Caki2 (cell line): ENCODE data around the gene BCAS4. TPM values are rescaled to one million over a fixed set of nuclear protein-coding genes. Genes with fewer than 3 reads are reported as not detected.
"Not testable (repeated sequence)": the region's sequence is repeated elsewhere in the genome, so short reads cannot be mapped to it uniquely, and the experiment has no call there.

Source experiments
- DNase-seq: peaks from one replicate; pipeline ENCODE4 v3.0.0-alpha.2; 2015; ENCODE audit warnings: low read depth
- in situ Hi-C: cut with HindIII; loops from 2 replicates; pipeline ENCODE4 v1.10.0; 2016; ENCODE audit warnings: low sequenced_read_pairs, low pct_unique_long_range_greater_than_20kb, mixed read lengths
- total RNA-seq: library from RNA; depleted of rRNA; stranded (reverse); fragments of >200 nt; shearing (Covaris generic); gene quantifications from 2 replicates; pipeline ENCODE4 v1.2.3, GENCODE V29; 2014; ENCODE audit warnings: low replicate concordance

Gene BCAS4
- total RNA-seq, 1 experiment from 2014 or later, result 97.7 TPM

GRCh38 chr20:50879649-50880550, 85.0 kb downstream of the BCAS4 start:
- no peak for DNase-seq
- in situ Hi-C loops, result no loop called here

DNA sequence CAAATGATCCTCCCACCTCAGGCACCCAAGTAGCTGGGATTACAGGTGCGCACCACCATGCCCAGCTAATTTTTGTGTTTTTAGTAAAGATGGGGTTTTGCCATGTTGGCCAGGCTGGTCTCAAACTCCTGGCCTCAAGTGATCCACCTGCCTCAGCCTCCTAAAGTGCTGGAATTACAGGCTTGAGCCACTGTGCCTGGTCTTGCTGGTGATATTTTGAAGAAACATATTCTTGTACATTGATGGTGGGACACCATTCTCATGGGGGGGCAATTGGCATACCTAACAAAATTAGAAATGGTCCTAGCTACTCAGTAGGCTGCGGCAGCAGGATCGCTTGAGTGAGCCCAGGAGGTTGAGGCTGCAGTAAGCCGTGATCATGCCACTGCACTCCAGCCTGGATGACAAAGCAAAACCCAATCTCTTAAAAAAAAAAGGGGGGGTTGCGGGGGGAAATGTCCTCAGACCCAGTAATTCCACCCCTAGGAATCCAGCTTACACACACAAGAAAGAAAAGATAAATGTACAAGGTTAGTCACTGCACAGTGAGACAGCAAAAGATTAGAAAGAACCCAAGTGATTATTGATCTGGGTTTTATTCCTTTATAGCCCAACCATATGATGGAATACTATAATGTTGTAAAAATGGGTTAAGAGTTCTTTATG, 87.0 kb downstream of the BCAS4 start:
- peak; percentile 71 for DNase-seq
- in situ Hi-C loops, result not testable (repeated sequence)

DNA sequence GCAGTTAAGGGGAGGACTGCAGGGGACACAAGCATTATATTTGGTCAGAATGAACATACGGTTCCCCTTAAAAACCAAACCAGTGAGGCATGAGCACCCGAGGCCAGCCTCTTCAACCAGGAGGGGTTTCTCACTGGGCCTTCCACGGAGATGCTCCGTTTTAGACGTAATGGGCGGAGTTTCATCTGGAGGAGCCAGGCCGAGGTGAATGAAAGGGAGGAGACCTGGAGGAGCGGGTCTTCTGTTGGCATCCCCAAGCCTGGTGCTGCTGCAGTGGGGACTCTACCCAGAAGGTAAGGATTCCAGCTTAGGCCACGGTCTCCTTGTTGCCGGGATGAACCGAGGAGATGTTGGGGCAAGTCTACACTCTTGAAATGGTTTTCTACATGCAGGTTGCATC, 89.0 kb downstream of the BCAS4 start:
- DNase-seq, result no peak
- in situ Hi-C loops, result no loop called here

DNA sequence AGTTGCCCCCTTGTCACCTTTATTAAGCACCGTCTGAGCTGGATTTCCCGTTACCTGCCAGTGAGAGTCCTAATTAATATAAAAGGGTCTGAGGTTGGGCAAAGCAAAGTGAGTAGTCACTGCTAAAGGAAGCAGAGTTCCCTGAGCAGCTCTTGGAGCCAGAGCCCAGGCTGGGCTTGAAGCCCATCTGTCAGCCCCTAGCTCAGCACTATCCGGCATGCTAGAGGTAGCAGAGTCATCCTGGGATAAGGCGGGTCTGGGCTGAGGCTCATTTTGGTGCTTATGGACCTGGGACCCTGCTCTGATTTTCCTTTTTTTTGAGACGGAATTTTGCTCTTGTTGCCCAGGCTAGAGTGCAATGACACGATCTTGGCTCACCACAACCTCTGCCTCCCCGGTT, 90.2 kb downstream of the BCAS4 start:
- in situ Hi-C loops, result no loop called here
- DNase-seq, result no peak

DNA sequence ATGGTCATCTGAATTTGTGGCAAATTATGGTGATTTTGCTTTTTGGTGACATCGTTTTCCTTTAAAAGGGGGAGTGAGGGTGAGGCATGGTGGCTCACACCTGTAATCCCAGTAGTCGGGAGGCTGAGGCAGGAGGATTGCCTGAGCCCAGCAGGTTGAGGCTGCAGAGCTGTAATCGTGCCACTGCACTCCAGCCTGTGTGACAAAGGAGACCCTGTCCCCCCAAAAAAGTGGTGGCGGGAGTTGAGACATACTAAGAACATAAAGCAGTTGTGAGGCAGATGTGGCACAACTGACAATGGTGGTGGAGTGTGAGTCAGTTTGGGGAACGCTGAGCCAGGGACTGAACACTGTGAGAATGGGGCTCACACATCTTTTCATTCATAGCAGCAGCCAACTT, 90.9 kb downstream of the BCAS4 start:
- no peak for DNase-seq
- in situ Hi-C loops, result no loop called here

DNA sequence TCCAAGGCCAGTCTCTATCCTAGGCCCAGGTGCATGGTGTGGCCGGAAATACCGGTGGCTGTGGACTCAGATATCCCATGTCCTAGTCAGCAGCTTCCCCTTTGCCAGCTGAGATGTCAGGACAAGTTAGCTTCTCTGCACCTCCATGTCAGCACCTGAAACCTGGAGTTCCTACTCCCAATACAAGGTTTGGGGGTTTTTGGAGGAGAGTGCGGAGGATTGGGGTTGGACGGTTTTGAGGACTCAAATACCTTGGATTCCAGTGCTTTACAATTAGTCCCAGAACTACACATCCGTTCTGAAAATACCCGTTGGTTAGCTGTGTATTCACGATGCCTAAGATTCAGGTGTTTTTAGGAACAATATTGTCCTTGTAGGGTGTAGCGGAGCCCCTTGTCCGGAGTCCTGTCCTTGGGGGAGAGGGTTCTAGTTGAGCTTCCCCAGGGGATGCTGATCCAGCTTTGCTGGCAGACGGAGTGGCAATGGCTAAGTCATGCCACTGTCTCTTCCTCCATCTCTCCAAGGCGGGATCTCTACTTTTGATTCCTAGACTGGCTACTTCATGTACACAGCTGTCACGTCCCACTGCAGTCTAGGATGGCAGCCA, 91.4 kb downstream of the BCAS4 start:
- DNase-seq, result no peak
- in situ Hi-C loops, result no loop called here

DNA sequence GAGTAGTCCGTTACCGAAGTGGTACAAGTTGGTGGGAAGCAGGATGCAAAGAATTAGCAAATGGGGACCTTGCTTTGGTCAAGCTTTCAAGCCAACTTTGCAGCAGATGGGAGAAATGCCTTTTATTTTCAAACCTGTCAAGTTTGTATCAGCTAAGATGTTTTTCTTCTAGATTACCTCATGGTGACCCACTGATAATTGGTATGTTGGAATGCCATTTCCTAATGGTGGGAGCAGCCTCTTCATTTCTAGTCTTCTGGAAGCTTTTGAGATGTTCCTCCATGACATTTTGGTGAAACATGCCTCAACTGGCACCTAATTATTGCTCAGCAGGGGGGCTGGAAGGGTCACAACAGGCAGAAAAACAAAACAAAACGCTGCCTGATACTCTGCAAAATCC, 92.7 kb downstream of the BCAS4 start:
- DNase-seq, result no peak
- in situ Hi-C loops, result no loop called here

DNA sequence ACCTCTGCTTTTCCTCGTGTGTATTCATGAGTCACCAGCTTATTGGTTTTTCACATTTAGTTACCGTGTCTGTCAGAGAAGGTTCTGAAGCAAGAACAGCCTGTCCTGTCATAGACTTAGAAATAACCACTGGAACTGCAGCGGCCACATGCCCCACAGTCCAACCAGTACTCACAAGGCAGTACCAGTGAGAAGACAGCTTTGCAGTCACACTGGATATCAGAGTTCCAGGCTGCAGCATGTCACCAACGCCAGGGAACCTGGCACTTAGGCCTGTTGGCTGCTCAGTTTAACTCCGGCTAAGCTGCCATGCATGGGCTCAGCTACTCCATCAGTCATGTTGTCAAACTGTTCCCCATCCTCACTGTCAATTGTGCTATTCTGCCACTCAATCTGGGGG, 96.3 kb downstream of the BCAS4 start:
- DNase-seq, result no peak
- in situ Hi-C loops, result no loop called here

DNA sequence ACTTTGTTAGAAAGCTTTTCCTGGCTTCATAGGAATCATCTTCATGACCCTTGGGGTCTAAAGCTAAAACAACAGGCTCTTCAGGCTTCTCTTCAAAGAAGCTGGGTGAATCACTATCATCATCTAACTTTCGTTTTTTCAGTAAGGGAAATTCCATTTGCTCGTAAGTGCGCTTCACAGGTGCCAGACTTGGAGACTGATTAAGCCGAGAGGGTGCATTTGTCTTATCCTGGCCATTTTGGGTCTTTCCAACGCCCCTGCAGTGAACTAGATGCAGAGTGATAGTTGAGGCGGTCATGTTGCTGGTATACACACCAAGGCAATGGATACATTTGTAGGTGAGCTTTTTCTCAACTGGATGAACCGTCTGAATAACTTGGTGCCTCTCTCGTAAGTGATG, 97.5 kb downstream of the BCAS4 start:
- no peak for DNase-seq
- in situ Hi-C loops, result no loop called here

DNA sequence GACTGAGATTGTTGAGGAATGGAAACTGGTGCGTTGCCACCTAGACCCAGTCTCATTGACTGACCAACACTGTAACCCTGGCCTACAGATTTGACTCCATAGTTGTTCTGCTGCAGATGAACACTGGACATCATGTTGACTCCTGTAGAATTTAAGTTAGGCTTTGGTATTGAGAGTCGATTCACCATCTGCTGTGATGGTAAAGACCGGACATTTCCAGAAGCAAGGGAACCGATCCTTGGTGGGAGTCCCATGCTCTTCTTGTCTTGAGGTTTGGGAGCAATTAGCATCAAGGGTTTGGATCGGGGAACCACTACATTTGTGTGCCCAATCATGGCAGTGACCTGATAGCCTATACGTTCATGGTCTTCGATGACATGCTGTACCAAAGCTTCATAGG, 98.8 kb downstream of the BCAS4 start:
- no peak for DNase-seq
- in situ Hi-C loops, result no loop called here

DNA sequence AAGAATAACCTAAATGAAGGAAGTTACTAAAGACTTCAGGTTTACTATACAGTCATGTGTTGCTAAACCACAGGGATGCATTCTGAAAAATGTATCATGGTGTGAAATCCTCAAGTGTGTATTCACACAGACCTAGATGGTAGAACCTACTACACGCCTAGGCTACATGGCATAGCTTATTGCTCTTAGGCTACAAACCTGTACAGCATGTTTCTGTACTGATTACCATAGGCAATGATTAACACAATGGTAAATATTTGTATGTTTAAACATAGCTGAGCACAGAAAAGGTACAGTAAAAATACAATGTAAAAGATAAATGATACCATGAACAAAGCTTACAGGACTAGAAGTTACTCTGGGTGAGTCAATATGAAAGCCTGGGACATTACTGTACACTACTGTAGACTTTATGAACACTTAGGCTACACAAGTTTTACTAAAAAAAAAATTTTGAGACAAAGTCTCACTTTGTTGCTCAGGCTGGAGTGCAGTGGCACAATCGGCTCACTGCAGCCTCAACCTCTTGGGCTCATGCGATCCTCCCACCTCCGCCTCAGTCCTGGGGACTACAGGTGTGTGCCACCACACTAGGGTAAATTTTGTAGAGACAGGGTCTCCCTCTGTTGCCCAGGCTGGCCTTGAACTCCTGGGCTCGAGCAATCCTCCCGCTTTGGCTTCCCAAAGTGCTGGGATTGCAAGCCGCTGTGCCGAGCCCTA, 100.4 kb downstream of the BCAS4 start:
- DNase-seq, result no peak
- in situ Hi-C loops, result no loop called here

- in situ Hi-C loops, result no loop called here
- DNase-seq, result no peak
These were observed 103.6 kb downstream of the BCAS4 start for GRCh38 chr20:50898475-50898874.

- in situ Hi-C loops, result no loop called here
- DNase-seq, result no peak
These were observed 105.4 kb downstream of the BCAS4 start for GRCh38 chr20:50900261-50900660.

DNA sequence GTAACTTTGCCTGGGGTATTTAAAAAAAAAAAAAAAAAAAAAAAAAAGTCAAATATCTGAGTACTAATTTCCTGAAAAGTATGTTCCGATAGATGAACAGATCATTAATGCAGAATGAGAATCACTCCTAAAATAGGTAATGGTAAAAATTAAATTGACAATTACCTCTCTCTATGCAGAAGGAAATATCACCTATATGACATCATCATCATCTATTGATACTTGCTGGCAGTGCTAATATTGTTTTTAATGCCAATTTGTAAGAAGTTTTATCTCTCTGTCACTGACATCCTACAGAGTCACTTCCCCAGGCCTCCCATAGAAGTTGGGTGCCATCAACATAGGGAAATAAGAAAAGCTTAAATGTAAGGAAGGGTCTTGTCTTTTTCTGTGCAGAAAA, 106.4 kb downstream of the BCAS4 start:
- DNase-seq, result no peak
- in situ Hi-C loops, result no loop called here

DNA sequence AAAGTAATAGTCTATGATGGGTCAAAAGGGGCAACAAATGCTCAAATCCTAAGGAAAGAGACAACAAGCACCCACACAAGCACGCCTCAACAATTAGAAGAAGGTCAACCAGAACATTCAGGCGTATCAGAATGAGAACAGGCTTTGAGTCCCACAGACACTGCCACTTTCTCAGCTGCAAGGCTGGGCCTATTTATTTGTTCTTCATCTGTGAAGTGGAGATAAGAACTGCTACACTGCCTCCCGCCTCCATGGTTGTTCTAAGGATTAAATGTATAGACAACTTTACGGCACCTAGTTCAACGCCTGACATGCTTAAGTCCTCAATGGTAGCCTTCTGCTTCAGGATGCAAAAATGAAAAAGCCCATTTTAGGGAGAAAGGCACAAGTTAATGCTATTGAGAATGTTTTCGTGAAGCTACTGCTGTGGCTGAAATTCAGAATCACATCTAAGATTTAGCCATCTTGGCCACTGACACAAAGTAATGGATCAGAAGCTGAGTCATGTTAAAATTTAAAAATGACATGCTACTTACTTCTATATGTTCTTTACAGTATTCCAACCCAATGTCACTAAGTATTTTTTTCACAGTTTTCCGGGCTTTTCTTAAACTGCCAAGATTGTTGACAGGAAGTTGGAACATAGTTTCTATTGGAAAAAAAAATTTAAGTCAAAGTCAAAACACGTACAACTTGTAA, 108.6 kb downstream of the BCAS4 start:
- in situ Hi-C loops, result no loop called here
- DNase-seq, result no peak

DNA sequence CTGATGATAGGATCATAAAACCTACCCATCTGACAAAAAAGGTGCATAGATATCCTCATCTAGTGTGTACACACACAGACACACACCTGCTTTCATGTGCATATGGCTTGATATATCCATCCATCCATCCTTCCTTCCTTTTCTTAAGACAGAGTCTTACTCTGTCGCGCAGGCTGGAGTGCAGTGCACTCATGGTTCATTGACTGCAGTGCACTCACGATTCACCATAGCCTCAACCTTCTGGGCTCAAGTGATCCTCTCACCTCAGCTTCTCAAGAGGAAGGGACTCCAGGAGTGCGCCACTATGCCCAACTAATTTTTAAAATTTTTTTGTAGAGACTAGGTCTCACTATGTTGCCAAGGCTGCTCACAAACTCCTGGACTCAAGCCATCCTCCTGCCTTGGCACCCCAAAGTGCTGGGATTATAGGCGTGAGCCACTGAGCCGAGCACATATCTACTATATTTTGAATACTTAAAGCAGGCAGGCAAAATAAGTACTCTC, 109.3 kb downstream of the BCAS4 start:
- in situ Hi-C loops, result no loop called here
- no peak for DNase-seq

- in situ Hi-C loops, result no loop called here
- no peak for DNase-seq
These were observed 114.6 kb downstream of the BCAS4 start for GRCh38 chr20:50909413-50909812.

DNA sequence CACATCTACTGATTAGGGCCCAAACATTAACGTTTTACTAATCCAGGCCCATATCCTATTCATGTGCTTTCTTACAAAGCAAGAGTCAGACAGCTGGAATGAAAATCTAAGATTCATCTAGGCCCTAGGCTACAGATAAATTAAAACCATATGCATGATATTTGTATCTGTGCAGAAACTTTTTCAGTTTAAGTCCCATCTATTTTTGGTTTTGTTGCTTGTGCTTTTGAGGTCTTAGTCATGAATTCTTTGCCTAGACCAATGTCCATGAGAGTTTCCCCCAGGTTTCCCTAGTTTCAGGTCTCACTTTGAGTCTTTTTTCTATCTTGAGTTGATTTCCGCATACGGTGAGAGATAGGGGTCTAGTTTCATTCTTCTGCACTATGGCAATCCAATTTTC, 116.2 kb downstream of the BCAS4 start:
- in situ Hi-C loops, result no loop called here
- no peak for DNase-seq
